ENCODE measurements around the gene C1orf174.

Gene C1orf174

GRCh38 chr1:3900150-3900968 is at the start of gene C1orf174:
C1orf174 (minus strand) TSS chr1:3900272; CDS start chr1:3900186, 86 bp downstream.
- Mint-ChIP-seq H3K9me3 (peaks cover 20% of the 10 kb centered on the region), H3K27me3 (ENCODE audit: low read depth) (no peaks in the 10 kb centered on the region), H3K36me3 (ENCODE audit: low read depth) (peaks cover 25% of the 10 kb centered on the region), H3K4me1 (ENCODE audit: low read depth) (peaks cover 34% of the 10 kb centered on the region), H3K4me3 (peak within 1 kb of the TSS; percentile 92), H3K27ac (peak within 1 kb of the TSS; percentile 97)
- DNase-seq (ENCODE audit: low spot score), result peak; percentile 88

DNA sequence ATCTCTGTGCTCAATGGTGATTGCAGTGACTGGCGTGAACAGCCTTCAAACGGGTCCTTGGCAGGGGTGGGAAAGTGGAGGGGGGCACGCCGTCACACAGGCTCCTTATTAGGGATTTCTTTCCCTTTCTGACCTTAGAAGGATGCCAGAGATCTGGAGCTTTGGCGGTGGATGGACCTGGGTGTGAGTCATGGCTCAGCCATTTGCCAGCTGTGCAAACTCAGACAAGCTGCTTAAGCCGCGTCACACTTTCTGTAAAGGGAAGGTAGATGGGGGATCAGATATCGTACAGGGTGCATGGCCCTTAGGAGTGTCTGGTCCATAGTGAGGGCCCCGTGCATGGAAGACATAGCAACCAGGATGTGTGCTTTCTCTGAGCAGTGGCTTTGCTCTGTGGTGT is 48.3 kb upstream of the C1orf174 start:
- no peak overlapping the region for H3K27ac Mint-ChIP-seq
- H3K36me3 Mint-ChIP-seq (ENCODE audit: low read depth), result no peaks in the 10 kb centered on the region
- no peak overlapping the region for H3K4me3 Mint-ChIP-seq
- no peak for DNase-seq (ENCODE audit: low spot score)
- no peaks in the 10 kb centered on the region for H3K9me3 Mint-ChIP-seq
- H3K4me1 Mint-ChIP-seq (ENCODE audit: low read depth), result no peaks in the 10 kb centered on the region
- no peaks in the 10 kb centered on the region for H3K27me3 Mint-ChIP-seq (ENCODE audit: low read depth)

DNA sequence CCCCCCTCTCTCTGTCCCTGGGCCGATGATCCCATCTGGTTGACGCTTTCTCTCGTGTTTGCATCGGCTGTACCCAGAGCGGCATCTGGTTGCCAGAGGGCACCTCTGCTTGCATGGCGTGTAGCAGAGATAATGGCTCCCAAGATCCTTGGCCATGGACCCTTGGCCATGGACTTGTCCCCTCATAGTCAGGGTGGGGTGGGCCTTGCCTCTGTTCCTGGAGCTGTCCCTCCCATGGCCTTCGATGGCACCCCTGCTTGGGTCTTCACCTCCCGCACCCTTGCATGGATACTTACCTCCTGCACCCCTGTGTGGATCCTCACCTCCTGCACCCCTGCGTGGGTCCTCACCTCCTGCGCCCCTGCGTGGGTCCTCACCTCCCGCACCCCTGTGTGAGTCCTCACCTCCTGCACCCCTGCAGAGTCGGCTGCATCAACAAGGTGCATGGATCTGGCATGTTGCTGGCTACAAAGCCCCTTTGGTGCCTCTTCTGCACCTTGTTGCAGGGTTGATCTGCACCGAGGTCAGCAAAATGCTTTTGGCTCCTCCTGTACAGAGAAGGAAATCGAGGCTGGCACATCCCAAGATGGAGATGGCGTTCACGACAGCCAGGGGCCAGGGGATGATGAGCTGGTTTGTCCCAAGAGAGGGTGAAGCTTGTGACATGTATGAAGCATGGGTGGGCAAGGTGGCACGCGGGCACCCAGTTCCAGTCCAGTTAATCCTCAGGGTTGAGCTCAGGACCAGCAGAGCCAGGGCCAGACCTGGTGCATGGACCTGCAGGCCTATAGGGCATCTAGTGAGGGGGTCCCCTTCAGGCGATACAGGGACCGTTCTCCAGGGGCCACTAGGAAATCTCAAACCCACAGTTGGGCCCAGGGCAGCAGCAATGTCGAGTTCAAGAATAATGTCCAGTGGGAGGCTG is 46.1 kb upstream of the C1orf174 start:
- no peak overlapping the region for H3K4me3 Mint-ChIP-seq

DNA sequence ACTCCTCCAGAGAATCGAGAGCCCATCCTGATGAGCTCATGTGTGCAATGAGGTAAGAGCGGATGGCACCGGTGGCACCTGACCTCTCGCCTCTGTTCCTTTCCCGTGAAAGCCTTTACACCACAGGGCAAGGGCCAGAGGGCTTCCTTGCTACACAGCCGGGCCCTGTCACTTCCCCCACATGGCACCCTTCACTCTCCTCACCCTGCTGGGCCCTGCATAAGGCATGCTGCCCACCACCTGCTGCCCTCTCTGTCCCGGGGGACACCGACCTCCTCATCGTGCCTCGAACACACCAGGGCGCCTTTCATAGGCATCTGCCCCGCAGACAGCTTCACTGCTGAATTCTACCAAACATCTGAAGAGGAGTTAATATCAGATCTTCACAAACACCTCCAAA is 45.1 kb upstream of the C1orf174 start:
- Mint-ChIP-seq H3K27ac (no peak overlapping the region), H3K36me3 (ENCODE audit: low read depth) (no peaks in the 10 kb centered on the region), H3K4me3 (no peak overlapping the region), H3K9me3 (no peaks in the 10 kb centered on the region), H3K4me1 (ENCODE audit: low read depth) (no peaks in the 10 kb centered on the region), H3K27me3 (ENCODE audit: low read depth) (no peaks in the 10 kb centered on the region)
- DNase-seq (ENCODE audit: low spot score), result no peak

More for the DNA sequence above, 46.1 kb upstream of the C1orf174 start:
- Mint-ChIP-seq H3K9me3 (no peaks in the 10 kb centered on the region), H3K36me3 (ENCODE audit: low read depth) (no peaks in the 10 kb centered on the region), H3K4me1 (ENCODE audit: low read depth) (no peaks in the 10 kb centered on the region), H3K27me3 (ENCODE audit: low read depth) (no peaks in the 10 kb centered on the region), H3K27ac (no peak overlapping the region)
- DNase-seq (ENCODE audit: low spot score), result no peak

- Mint-ChIP-seq H3K4me1 (ENCODE audit: low read depth) (no peaks in the 10 kb centered on the region), H3K27ac (no peak overlapping the region), H3K9me3 (no peaks in the 10 kb centered on the region), H3K36me3 (ENCODE audit: low read depth) (no peaks in the 10 kb centered on the region), H3K4me3 (no peak overlapping the region), H3K27me3 (ENCODE audit: low read depth) (no peaks in the 10 kb centered on the region)
- no peak for DNase-seq (ENCODE audit: low spot score)
Observed at GRCh38 chr1:3944578-3945125, 44.6 kb upstream of the C1orf174 start.

DNA sequence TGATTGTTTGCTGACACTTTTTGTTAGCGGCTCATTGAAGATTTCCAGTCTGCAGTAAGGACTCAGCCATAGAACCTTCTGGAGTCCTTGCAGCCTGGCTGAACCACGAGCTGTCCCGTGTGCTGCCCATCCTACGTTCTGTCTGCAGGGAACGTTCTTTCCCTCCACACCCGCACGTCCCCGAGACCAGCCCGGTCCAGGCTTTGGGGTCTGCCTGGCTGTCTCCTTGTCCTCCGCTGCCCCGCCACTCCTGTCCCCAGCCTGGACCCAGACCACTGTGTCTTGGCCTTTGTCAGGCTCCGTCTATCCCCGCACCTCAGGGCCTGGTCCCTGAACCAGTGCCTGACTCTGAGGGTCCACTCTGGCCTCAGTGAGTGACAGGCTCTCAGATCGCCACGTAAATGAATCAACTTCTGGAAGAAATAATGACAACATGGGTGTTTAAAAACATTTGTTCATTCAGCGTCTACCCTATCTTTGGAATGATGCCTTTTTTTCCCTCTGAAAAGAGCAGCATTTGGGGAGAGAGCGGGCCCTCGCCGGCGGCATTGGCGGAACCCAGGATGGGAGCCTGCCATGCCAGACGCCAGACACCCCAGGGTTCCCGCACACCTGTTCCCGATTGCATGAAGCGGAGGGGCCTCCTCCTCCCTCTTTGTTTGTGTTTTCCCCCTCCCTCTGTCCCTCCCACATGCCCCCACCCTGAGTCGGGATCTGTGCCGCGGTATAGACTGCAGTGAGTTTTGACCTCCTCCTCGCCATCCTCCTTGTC is 43.9 kb upstream of the C1orf174 start:
- Mint-ChIP-seq H3K4me3 (no peak overlapping the region), H3K4me1 (ENCODE audit: low read depth) (no peaks in the 10 kb centered on the region), H3K36me3 (ENCODE audit: low read depth) (no peaks in the 10 kb centered on the region), H3K27me3 (ENCODE audit: low read depth) (no peaks in the 10 kb centered on the region), H3K9me3 (no peaks in the 10 kb centered on the region), H3K27ac (no peak overlapping the region)
- no peak for DNase-seq (ENCODE audit: low spot score)

- Mint-ChIP-seq H3K27me3 (ENCODE audit: low read depth) (no peaks in the 10 kb centered on the region), H3K9me3 (no peaks in the 10 kb centered on the region), H3K36me3 (ENCODE audit: low read depth) (no peaks in the 10 kb centered on the region), H3K4me3 (no peak overlapping the region), H3K27ac (no peak overlapping the region), H3K4me1 (ENCODE audit: low read depth) (no peaks in the 10 kb centered on the region)
- DNase-seq (ENCODE audit: low spot score), result no peak
Observed at GRCh38 chr1:3943123-3943431, 43.0 kb upstream of the C1orf174 start.

GRCh38 chr1:3942416-3943122 is 42.5 kb upstream of the C1orf174 start:
- DNase-seq (ENCODE audit: low spot score), result no peak
- Mint-ChIP-seq H3K36me3 (ENCODE audit: low read depth) (no peaks in the 10 kb centered on the region), H3K27me3 (ENCODE audit: low read depth) (no peaks in the 10 kb centered on the region), H3K4me3 (no peak overlapping the region), H3K27ac (no peak overlapping the region), H3K4me1 (ENCODE audit: low read depth) (no peaks in the 10 kb centered on the region), H3K9me3 (no peaks in the 10 kb centered on the region)

DNA sequence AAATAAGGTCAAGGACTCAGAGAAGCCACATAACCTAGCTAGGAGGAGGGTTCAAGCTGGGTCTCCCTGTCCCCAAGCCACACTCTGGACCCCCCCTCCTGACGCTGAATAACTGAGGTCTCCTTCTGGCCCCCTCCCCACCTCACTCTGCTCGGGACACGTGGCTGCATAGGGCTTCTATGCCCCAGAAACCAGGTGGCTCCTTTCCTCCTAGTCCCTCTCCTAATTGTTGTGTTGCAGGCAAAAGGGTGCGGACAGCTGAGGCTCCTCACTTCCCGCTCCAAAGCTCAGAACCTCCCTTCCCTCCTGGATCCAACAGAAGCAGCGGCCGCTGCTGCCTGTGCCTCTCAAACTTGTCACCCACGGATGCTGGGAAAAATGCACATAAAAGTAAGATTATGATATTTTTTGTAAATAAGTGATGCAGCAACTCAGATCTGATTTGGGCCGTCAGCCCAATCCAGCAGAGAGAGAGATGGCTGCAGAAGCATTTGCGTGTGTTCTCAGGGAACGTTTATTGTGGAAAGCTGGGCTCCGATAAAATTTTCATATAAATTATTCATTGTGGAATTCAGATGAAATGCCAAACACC is 40.8 kb upstream of the C1orf174 start:
- no peak overlapping the region for H3K27ac Mint-ChIP-seq
- H3K9me3 Mint-ChIP-seq, result peaks cover 4% of the 10 kb centered on the region
- H3K4me3 Mint-ChIP-seq, result no peak overlapping the region
- H3K27me3 Mint-ChIP-seq (ENCODE audit: low read depth), result no peaks in the 10 kb centered on the region
- H3K4me1 Mint-ChIP-seq (ENCODE audit: low read depth), result no peaks in the 10 kb centered on the region
- no peaks in the 10 kb centered on the region for H3K36me3 Mint-ChIP-seq (ENCODE audit: low read depth)
- DNase-seq (ENCODE audit: low spot score), result no peak

DNA sequence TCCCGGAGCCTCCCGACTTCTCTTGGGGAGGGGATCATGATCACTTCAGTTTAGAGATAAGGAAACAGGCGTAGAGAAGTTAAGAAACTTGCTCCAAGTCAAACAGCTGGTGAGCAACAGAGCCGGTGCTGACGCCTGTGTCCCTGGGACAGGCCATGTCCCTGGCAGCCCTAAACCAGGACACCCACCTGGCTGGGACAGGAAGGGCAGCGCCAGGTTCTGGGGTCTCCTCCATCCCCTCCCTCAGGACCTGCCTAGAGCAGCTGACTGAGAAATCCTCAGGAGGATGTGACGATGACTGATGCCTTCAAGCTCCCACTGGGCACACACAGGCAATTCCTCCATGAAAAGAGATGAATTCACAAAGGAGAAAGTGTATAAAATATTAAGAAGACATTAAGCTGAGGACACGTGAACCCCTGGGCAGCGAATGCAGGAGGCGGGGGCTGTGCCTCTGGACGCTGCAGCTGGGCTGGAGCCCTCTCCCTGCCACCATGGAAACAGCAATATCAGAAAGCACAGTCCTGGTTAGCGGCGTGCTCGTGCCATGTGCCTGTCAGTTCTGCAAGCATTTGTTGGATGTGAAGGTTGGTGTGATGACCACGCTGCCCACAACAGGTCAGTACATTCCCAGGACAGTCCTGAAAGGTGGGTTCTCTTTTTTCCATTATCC is 40.1 kb upstream of the C1orf174 start:
- peaks cover 4% of the 10 kb centered on the region for H3K9me3 Mint-ChIP-seq
- H3K36me3 Mint-ChIP-seq (ENCODE audit: low read depth), result no peaks in the 10 kb centered on the region
- H3K4me1 Mint-ChIP-seq (ENCODE audit: low read depth), result no peaks in the 10 kb centered on the region
- no peak overlapping the region for H3K4me3 Mint-ChIP-seq
- H3K27ac Mint-ChIP-seq, result no peak overlapping the region
- DNase-seq (ENCODE audit: low spot score), result no peak
- no peaks in the 10 kb centered on the region for H3K27me3 Mint-ChIP-seq (ENCODE audit: low read depth)

GRCh38 chr1:3939242-3940080 is 39.4 kb upstream of the C1orf174 start:
- H3K36me3 Mint-ChIP-seq (ENCODE audit: low read depth), result no peaks in the 10 kb centered on the region
- H3K4me1 Mint-ChIP-seq (ENCODE audit: low read depth), result no peaks in the 10 kb centered on the region
- no peak for DNase-seq (ENCODE audit: low spot score)
- peaks cover 4% of the 10 kb centered on the region for H3K9me3 Mint-ChIP-seq
- no peaks in the 10 kb centered on the region for H3K27me3 Mint-ChIP-seq (ENCODE audit: low read depth)
- no peak overlapping the region for H3K27ac Mint-ChIP-seq
- H3K4me3 Mint-ChIP-seq, result no peak overlapping the region

All from T-helper 2 cell treated with Interferon-gamma antibody and Interleukin-4, amounts not matched to agents 5 μg/mL and 100 μg/mL, for 36 hours (primary cell).